AG04450 (cell line): ENCODE measurements around the gene FOXO3. TPM values are rescaled to one million over a fixed set of nuclear protein-coding genes. Genes with fewer than 3 reads are reported as not detected.

ENCODE experiments used
- CTCF ChIA-PET: fragments of 300-600, 350-600 bp; formaldehyde crosslinking; extraction: SDS; loops from one replicate; lab custom pipeline; 2022; ENCODE audit warnings: antibody characterized with exemption, inconsistent platforms; lab: Charles Lee
- POLR2A ChIA-PET: fragments of 350-600 bp; formaldehyde crosslinking; extraction: SDS; loops from one replicate; lab custom pipeline; 2021; ENCODE audit warnings: antibody characterized with exemption, inconsistent platforms; lab: Yijun Ruan, JAX
- DNase-seq: peaks from one replicate; pipeline ENCODE4 v3.0.0-alpha.2; 2011; ENCODE audit warnings: low read depth, low spot score
- H3K27ac ChIP-seq: one replicate; pipeline ENCODE4 v1.5.1; 2012; ENCODE audit warnings: low read depth, low read length, control low read depth
- H3K27me3 ChIP-seq: one replicate; pipeline ENCODE4 v1.6.0; 2012; ENCODE audit warnings: low read length; ENCODE audit not compliant: control insufficient read depth, insufficient read depth
- H3K4me3 ChIP-seq: 2 replicates; pipeline ENCODE4 v1.5.1; 2011; ENCODE audit warnings: mild to moderate bottlenecking, low read depth, low read length, control low read depth
- H3K9me3 ChIP-seq: 2 replicates; pipeline ENCODE4 v1.5.1; 2012; ENCODE audit warnings: low read length; ENCODE audit not compliant: control insufficient read depth, insufficient read depth
- polyA plus RNA-seq: library from polyadenylated mRNA; depleted of rRNA; stranded (reverse); fragments of >200 nt; gene quantifications from 2 replicates; pipeline ENCODE4 v1.2.3, GENCODE V29; 2011
- TF ChIP-seq, protein P1 (sequence below): IDR thresholded peaks from 2 replicates; pipeline ENCODE4 v1.5.1; 2011; ENCODE audit warnings: low read depth, low read length, control low read depth, inconsistent platforms

Gene FOXO3
- polyA plus RNA-seq, 1 experiment: 32.7 TPM

DNA sequence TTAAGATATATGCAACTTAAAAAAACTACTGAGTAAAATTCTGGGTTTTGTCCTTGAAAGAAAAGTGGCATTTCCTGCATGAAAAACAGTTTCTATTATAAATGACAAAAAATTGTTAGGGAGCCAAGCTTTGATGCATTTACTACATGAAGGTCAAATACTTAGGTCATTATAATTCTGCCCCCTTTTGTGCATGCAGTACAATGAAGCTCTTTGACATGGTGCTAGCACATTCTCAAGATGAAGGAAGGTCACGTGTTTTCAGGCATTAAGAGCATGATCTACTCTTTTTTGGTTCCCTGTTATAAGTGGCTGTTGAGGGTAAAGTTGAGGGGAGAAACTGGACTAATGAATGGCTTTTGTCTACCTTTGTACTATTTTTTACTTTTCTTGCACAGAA is 72.7 kb downstream of the FOXO3 start:
- Histone ChIP-seq H3K9me3 (no peaks in the 10 kb centered on the region), H3K4me3 (no peak overlapping the region), H3K27ac (no peak overlapping the region), H3K27me3 (no peaks in the 10 kb centered on the region)
- CTCF ChIA-PET: no interaction called here
- no peak for DNase-seq
- POLR2A ChIA-PET: no interaction called here
- TF ChIP-seq, protein P1, sequence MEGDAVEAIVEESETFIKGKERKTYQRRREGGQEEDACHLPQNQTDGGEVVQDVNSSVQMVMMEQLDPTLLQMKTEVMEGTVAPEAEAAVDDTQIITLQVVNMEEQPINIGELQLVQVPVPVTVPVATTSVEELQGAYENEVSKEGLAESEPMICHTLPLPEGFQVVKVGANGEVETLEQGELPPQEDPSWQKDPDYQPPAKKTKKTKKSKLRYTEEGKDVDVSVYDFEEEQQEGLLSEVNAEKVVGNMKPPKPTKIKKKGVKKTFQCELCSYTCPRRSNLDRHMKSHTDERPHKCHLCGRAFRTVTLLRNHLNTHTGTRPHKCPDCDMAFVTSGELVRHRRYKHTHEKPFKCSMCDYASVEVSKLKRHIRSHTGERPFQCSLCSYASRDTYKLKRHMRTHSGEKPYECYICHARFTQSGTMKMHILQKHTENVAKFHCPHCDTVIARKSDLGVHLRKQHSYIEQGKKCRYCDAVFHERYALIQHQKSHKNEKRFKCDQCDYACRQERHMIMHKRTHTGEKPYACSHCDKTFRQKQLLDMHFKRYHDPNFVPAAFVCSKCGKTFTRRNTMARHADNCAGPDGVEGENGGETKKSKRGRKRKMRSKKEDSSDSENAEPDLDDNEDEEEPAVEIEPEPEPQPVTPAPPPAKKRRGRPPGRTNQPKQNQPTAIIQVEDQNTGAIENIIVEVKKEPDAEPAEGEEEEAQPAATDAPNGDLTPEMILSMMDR: no peak

- ChIA-PET POLR2A (no interaction called here), CTCF (no interaction called here)
- Histone ChIP-seq H3K27me3 (no peaks in the 10 kb centered on the region), H3K27ac (no peak overlapping the region), H3K4me3 (no peak overlapping the region), H3K9me3 (no peaks in the 10 kb centered on the region)
- TF ChIP-seq, protein P1: no peak
- no peak for DNase-seq
Measured at GRCh38 chr6:108635505-108636226, 74.9 kb downstream of the FOXO3 start.

GRCh38 chr6:108637963-108638362 is 77.2 kb downstream of the FOXO3 start:
- POLR2A ChIA-PET: no interaction called here
- CTCF ChIA-PET: no interaction called here
- TF ChIP-seq, protein P1: no peak
- no peak for DNase-seq
- H3K27me3 ChIP-seq: no peaks in the 10 kb centered on the region
- no peaks in the 10 kb centered on the region for H3K9me3 ChIP-seq
- no peak overlapping the region for H3K4me3 ChIP-seq
- H3K27ac ChIP-seq: no peak overlapping the region

GRCh38 chr6:108638993-108639392 is 78.3 kb downstream of the FOXO3 start:
- no peaks in the 10 kb centered on the region for H3K27me3 ChIP-seq
- no peak overlapping the region for H3K27ac ChIP-seq
- no peak overlapping the region for H3K4me3 ChIP-seq
- TF ChIP-seq, protein P1: no peak
- no peak for DNase-seq
- ChIA-PET POLR2A (no interaction called here), CTCF (no interaction called here)
- no peaks in the 10 kb centered on the region for H3K9me3 ChIP-seq

- no peak for DNase-seq
- H3K9me3 ChIP-seq: no peaks in the 10 kb centered on the region
- TF ChIP-seq, protein P1: no peak
- H3K27ac ChIP-seq: no peak overlapping the region
- H3K27me3 ChIP-seq: no peaks in the 10 kb centered on the region
- CTCF ChIA-PET: no interaction called here
- POLR2A ChIA-PET: no interaction called here
- H3K4me3 ChIP-seq: no peak overlapping the region
Measured at GRCh38 chr6:108640104-108640503, 79.4 kb downstream of the FOXO3 start.
